ENCODE results near the gene PNKP. TPM values are rescaled to one million over a fixed set of nuclear protein-coding genes. Genes with fewer than 3 reads are reported as not detected.

Gene PNKP
- total RNA-seq, 2 donors from 2014 or later = 161 to 163 TPM

GRCh38 chr19:49869484-49870308 lies 2.3 kb upstream of the PNKP start:
- no peak for TF ChIP-seq CTCF (conservative IDR thresholded peaks at IDR 0.05)
- Histone ChIP-seq H3K27me3 (ENCODE audit: control insufficient read depth, insufficient read depth, low read length, poor library complexity, severe bottlenecking) (no peaks in the 10 kb centered on the region), H3K36me3 (ENCODE audit: control insufficient read depth, insufficient read depth, low read length) (peaks cover 12% of the 10 kb centered on the region), H3K4me1 (ENCODE audit: control insufficient read depth, insufficient read depth, low read length) (peaks cover 4% of the 10 kb centered on the region), H3K9ac (ENCODE audit: extremely low read depth, low read length, poor library complexity, severe bottlenecking) (peak overlapping the region; percentile 38), H3K27ac (ENCODE audit: low read depth, low read length) (peak overlapping the region; percentile 82), H3K9me3 (ENCODE audit: control insufficient read depth, low read length) (no peaks in the 10 kb centered on the region), H3K4me3 (ENCODE audit: low read length) (peak overlapping the region; percentile 74)
- no peak overlapping the region for H3K27ac Mint-ChIP-seq
- peak; percentile 99 for DNase-seq
- H3K4me1 Mint-ChIP-seq = peaks cover 19% of the 10 kb centered on the region
- H3K36me3 Mint-ChIP-seq (ENCODE audit: low read depth) = peaks cover 24% of the 10 kb centered on the region
- no peak overlapping the region for H3K4me3 Mint-ChIP-seq
- WGBS, 2 experiments (ENCODE audit: insufficient coverage in 1 of 2, insufficient read length in 1 of 2) = 3 to 4% methylated on average over 29 to 67 of the region's 67 CpGs
- H3K27me3 Mint-ChIP-seq (ENCODE audit: insufficient read depth) = no peaks in the 10 kb centered on the region
- H3K9me3 Mint-ChIP-seq = peaks cover 5% of the 10 kb centered on the region

- no peak overlapping the region for H3K27ac Mint-ChIP-seq
- peaks cover 19% of the 10 kb centered on the region for H3K4me1 Mint-ChIP-seq
- Histone ChIP-seq H3K4me1 (ENCODE audit: control insufficient read depth, insufficient read depth, low read length) (peaks cover 4% of the 10 kb centered on the region), H3K27ac (ENCODE audit: low read depth, low read length) (peak overlapping the region; percentile 57), H3K27me3 (ENCODE audit: control insufficient read depth, insufficient read depth, low read length, poor library complexity, severe bottlenecking) (no peaks in the 10 kb centered on the region), H3K9me3 (ENCODE audit: control insufficient read depth, low read length) (no peaks in the 10 kb centered on the region), H3K36me3 (ENCODE audit: control insufficient read depth, insufficient read depth, low read length) (peaks cover 18% of the 10 kb centered on the region), H3K4me3 (ENCODE audit: low read length) (peak overlapping the region; percentile 74), H3K9ac (ENCODE audit: extremely low read depth, low read length, poor library complexity, severe bottlenecking) (no peak overlapping the region)
- TF ChIP-seq CTCF (conservative IDR thresholded peaks at IDR 0.05) = no peak
- H3K4me3 Mint-ChIP-seq = no peak overlapping the region
- H3K36me3 Mint-ChIP-seq (ENCODE audit: low read depth) = peaks cover 29% of the 10 kb centered on the region
- DNase-seq = no peak
- 0 to 12% methylated on average over 6 to 15 of the region's 15 CpGs for WGBS, 2 experiments (ENCODE audit: insufficient coverage in 1 of 2, insufficient read length in 1 of 2)
- H3K9me3 Mint-ChIP-seq = peaks cover 5% of the 10 kb centered on the region
- H3K27me3 Mint-ChIP-seq (ENCODE audit: insufficient read depth) = no peaks in the 10 kb centered on the region
These were observed 1.7 kb upstream of the PNKP start for GRCh38 chr19:49869009-49869483.

- Mint-ChIP-seq H3K4me3 (no peak overlapping the region), H3K9me3 (peaks cover 5% of the 10 kb centered on the region), H3K27ac (peak overlapping the region; percentile 39), H3K36me3 (ENCODE audit: low read depth) (peaks cover 40% of the 10 kb centered on the region), H3K27me3 (ENCODE audit: insufficient read depth) (no peaks in the 10 kb centered on the region), H3K4me1 (peaks cover 12% of the 10 kb centered on the region)
- WGBS, 2 experiments (ENCODE audit: insufficient coverage in 1 of 2, insufficient read length in 1 of 2) = 92 to 94% methylated on average over 10 to 13 of the region's 13 CpGs
- Histone ChIP-seq H3K36me3 (ENCODE audit: control insufficient read depth, insufficient read depth, low read length) (peaks cover 39% of the 10 kb centered on the region), H3K27ac (ENCODE audit: low read depth, low read length) (no peak overlapping the region), H3K27me3 (ENCODE audit: control insufficient read depth, insufficient read depth, low read length, poor library complexity, severe bottlenecking) (no peaks in the 10 kb centered on the region), H3K9ac (ENCODE audit: extremely low read depth, low read length, poor library complexity, severe bottlenecking) (no peak overlapping the region), H3K4me3 (ENCODE audit: low read length) (no peak overlapping the region), H3K9me3 (ENCODE audit: control insufficient read depth, low read length) (no peaks in the 10 kb centered on the region), H3K4me1 (ENCODE audit: control insufficient read depth, insufficient read depth, low read length) (no peaks in the 10 kb centered on the region)
- no peak for DNase-seq
- no peak for TF ChIP-seq CTCF (conservative IDR thresholded peaks at IDR 0.05)
These were observed 2.5 kb downstream of the PNKP start for GRCh38 chr19:49864890-49865289.

All from endodermal cell (in vitro differentiated cells).